Melanocyte of skin (primary cell): Measurements from ENCODE around the gene P2RY2. TPM values are rescaled to one million over a fixed set of nuclear protein-coding genes. Genes with fewer than 3 reads are reported as not detected.

ENCODE experiments used
- total RNA-seq, 2 donors: library from RNA; depleted of rRNA; stranded (reverse); fragments of >200 nt; gene quantifications; 2 replicates each; pipeline ENCODE4 v1.2.3, GENCODE V29; 2012

P2RY2 gene
- not detected for total RNA-seq

GRCh38 chr11:73218106-73218829 lies at the start of gene P2RY2:
TSS of gene P2RY2 (plus strand) at chr11:73218281. CDS start at chr11:73234160, 15,879 bp downstream.

GRCh38 chr11:73271936-73272679 lies 54.0 kb downstream of the P2RY2 start, which contains the start of gene P2RY6:
TSS of gene P2RY6 (plus strand) at chr11:73272338. CDS start at chr11:73296519, 24,181 bp downstream.

Other genes with a start within 250 kb of the P2RY2 start
- 1 to 10 TPM; 3.1 to 3.7 TPM for gene FCHSD2, start 76.0 kb upstream of the P2RY2 start, total RNA-seq
- under 1 TPM in 1 of 2 donors, not detected in 1; 0.33 TPM for gene P2RY6, start 54.1 kb downstream of the P2RY2 start, total RNA-seq
- gene ARHGEF17, start 90.0 kb downstream of the P2RY2 start, total RNA-seq: 10 to 100 TPM; 14.1 to 19.0 TPM
- 1 to 10 TPM; 4.1 to 7.7 TPM for gene RELT, start 158.1 kb downstream of the P2RY2 start, total RNA-seq